Esophagus mucosa (tissue), 1 donor: ENCODE data around the gene FAM118A. TPM values are rescaled to one million over a fixed set of nuclear protein-coding genes. Genes with fewer than 3 reads are reported as not detected.
"Not testable (repeated sequence)": the region's sequence is repeated elsewhere in the genome, so short reads cannot be mapped to it uniquely, and the experiment has no call there.

Experiments used
- ATAC-seq: fragments of 200-7000 bp; cut with Tn5 transposase; one replicate; pipeline ENCODE4 v1.9.1; 2020
- total RNA-seq: library from RNA; stranded (reverse); gene quantifications from one replicate; pipeline ENCODE4 v1.2.4, GENCODE V29; 2023
- donor health status: DM: yes; HTN: yes; CAD: no.

The FAM118A gene
- total RNA-seq, 1 donor from 2014 or later = 9.1 TPM

DNA sequence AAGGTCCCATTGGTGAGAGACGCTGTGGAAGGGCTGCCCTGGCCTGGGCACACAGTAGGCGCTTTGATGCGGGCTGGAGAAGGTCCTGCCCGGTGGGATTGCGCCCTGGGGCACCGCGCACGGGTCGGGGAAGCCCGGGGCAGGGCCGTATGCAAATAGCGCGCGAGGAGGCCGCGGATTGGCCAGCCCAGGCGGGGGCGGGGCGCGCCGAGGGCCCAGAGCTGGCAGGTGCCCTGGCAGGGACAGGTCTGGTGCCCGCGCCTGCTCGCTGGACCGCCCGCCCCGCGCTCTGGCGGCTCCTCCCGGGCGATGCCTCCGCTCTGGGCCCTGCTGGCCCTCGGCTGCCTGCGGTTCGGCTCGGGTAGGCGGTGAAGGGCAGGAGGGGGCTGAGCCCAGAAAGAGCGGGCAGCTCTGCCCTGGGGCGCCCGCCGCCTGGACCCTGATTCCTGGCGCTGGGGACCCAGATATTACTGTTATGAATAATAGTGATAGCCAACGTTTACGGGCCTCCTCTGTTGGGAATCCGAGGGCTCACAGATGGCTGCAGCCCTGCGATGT lies 24.9 kb upstream of the FAM118A start, which contains the start of gene UPK3A:
Gene UPK3A (plus strand): TSS at position 245 of the 558 bp plus-strand sequence. CDS start 65 bp downstream, at position 310.
- ATAC-seq = peak; percentile 88

DNA sequence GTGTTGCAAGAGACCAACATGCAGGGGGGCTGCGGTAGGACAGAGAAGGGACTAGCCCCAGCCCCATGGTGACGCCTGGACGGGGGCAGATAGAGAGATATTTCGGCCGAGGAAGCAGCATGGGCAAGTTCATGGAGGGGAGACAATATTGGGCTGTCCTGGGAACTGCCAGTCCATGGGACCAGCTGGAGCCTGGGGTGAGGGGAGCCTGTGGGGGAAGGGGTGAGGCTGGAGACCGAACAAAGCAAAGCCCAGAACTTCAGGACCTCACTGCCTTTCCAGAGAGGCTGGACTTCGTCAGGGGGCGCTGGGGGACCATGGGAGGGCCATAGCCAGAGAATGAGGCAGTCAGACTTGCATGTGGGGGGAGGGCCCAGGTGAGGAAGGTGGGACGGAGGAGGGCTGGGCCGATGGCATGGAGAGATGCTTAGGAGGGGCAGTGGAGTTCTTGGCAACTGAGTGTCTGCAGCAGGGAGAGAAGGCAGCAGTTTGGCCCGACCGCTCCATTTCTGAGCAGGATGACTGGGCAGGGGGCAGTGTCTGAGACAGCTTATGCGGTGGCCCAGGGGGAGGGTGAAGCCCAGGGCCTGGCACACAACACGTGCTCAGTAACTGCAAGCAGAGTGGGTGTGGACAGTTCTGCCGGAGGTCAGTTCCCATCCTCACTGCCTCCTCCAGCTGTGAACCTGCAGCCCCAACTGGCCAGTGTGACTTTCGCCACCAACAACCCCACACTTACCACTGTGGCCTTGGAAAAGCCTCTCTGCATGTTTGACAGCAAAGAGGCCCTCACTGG lies 24.3 kb upstream of the FAM118A start:
- ATAC-seq = no peak

DNA sequence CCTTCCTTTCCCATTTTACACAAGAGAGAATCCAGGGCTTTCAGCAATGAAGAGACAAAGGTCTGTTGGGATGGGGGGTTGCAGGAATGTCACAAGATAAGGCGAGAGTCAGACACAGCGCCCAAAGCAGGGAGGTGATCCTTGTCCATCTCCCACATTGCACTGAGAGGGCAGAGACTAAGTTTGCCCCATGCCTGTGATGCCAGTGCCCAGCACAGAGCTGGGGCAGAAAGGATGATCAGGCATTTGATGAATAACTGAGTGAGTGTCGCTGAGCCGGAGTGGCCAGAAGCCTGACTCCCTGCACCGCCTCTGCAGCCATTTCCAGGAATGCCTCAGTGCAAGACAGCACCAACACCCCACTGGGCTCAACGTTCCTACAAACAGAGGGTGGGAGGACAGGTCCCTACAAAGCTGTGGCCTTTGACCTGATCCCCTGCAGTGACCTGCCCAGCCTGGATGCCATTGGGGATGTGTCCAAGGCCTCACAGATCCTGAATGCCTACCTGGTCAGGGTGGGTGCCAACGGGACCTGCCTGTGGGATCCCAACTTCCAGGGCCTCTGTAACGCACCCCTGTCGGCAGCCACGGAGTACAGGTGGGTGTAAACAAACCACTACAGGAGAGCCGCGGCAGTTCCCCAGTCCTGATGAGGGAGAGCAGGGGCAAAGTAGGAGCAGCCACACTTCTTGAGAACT lies 22.7 kb upstream of the FAM118A start:
- no peak for ATAC-seq

DNA sequence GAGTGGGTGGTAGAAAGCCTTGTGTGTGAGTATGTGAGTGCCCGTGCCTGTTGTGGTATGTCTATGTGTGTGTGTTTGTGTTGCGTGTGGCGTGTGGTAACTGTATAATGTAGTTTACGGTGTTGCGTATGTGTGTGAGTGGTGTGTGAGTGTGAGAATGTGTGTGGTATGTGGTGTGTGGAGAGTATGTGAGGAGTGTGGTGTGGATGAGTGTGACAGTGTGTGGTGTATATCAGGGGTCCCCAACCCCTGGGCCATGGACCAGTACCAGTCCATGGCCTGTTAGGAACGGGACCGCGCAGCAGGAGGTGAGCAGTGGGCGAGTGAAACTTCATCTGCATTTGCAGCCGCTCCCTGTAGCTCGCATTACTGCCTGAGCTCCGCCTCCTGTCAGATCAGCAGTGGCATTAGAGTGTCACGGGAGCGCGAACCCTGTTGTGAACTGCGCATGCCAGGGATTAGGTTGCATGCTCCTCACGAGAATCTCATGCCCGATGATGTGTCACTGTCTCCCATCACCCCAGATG lies 19.3 kb upstream of the FAM118A start:
- ATAC-seq = peak; percentile 54

DNA sequence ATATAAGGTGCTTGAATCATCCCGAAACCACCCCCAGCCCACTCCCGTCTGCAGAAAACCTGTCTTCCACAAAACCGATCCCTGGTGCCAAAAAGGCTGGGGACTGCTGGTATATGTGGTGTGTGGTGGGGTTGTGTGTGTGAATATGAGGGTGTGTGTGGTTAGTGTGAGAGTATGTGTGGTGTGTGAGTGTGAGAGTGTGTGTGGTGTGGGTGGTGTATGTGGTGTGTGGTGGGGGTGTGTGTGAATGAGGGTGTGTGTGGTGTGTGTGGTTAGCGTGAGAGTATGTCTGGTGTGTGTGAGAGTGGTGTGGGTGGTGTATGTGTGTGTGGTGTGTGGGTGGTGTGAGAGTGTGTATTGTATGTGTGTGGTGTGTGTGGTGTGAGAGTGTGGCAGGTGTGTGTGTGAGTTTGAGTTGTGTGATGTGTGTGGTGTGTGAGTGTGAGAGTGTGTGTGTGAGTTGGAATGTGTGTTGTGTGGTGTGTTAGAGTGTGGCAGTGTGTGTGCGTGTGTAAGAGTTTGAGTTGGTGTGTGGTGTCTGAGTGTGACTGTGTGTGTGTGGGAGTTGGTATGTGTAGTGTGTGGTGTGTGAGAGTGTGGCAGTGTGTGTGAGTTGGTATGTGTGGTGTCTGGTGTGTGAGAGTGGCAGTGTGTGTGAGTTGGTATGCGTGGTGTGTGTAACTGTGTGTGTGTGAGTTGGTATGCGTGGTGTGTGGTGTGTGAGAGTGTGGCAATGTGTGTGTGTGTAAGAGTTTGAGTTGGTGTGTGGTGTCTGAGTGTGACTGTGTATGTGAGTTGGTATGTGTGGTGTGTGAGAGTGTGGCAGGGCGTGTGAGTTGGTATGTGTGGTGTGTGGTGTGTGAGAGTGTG lies 18.4 kb upstream of the FAM118A start:
- ATAC-seq = peak; percentile 25

DNA sequence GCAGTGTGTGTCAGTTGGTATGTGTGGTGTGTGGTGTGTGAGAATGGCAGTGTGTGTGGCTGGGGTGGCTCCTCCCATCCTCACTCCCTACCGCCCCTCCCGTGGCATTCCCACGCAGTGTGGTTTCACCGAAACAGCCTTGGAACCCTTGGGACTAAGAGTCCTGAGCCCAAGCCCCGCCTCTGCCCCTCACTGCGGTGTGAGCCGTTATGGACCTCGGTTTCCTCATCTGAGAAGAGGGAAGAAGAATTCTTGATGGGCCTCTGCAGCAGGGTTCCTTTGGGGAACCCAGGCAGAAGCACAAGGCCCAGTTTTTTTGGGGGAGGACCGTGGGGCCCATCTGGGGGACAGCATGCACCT lies 17.8 kb upstream of the FAM118A start:
- no peak for ATAC-seq

DNA sequence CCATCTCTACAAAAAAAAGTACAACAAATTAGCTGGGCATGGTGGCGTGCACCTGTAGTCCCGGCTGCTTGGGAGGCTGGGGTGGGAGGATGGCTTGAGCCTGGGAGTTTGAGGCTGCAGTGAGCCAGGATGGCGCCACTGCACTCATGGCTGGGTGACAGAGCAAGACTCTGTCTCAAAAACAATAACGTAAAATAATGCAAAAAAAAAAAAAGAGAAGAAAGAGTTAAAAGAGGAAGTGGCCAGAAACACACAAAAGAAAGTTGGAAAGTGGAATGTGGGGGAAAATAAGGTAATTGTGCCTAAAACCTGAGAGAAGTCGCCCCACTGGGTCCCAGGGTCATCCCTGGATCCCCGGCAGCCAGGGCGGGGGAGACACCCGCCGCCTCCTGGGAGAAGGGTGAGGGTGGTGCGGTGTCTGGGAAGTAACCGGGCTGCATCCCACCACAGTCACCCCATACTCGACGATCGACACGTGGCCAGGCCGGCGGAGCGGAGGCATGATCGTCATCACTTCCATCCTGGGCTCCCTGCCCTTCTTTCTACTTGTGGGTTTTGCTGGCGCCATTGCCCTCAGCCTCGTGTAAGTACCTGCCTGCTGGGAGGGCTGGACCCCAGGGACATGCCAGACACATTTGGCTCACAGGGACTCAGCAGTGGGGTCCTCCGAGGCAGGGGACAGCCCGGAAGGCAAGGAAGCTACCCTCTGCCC lies 16.8 kb upstream of the FAM118A start:
- ATAC-seq = no peak

DNA sequence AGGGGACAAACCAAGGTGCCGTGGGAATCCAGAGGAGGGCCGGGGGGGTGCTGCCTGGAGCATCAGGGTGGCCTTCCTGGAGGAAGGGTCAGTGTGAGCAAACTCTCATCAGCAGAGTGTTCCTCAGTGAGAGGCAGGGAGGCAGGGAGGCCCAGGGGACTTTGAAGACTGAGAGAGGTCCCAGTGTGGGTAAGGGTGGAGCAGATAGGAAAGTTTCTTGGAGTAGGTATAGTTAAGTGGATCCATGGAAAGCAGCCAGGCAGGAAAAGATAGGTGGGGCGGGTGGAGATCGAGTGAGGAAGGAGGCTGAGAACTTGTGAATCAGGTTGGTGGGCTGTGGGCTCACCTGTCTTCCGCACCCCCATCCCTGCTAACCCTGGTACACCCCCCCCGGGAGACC lies 15.7 kb upstream of the FAM118A start:
- no peak for ATAC-seq

DNA sequence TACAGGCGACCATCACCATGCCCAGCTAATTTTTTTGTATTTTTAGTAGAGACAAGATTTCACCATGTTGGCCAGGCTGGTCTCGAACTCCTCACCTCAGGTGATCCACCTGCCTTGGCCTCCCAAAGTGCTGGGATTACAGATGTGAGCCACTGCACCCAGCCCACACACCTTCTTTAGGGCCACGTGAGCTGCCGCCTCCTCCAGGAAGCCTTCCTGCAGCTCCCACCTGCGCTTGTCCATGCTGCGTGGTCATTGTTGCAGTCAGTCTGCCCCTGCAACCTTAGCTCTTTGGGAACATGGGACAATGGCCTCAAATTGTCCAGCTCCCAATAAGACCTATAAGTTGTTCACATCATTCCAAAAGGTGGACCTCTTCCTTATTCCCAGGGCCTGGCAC lies 14.7 kb upstream of the FAM118A start:
- not testable (repeated sequence) for ATAC-seq

DNA sequence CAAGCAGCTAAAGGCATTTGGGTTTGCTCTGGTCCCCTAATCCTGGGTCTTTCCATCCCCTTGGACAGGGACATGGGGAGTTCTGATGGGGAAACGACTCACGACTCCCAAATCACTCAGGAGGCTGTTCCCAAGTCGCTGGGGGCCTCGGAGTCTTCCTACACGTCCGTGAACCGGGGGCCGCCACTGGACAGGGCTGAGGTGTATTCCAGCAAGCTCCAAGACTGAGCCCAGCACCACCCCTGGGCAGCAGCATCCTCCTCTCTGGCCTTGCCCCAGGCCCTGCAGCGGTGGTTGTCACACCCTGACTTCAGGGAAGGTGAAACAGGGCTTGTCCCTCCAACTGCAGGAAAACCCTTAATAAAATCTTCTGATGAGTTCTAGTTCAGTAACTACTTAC lies 14.2 kb upstream of the FAM118A start:
- no peak for ATAC-seq

DNA sequence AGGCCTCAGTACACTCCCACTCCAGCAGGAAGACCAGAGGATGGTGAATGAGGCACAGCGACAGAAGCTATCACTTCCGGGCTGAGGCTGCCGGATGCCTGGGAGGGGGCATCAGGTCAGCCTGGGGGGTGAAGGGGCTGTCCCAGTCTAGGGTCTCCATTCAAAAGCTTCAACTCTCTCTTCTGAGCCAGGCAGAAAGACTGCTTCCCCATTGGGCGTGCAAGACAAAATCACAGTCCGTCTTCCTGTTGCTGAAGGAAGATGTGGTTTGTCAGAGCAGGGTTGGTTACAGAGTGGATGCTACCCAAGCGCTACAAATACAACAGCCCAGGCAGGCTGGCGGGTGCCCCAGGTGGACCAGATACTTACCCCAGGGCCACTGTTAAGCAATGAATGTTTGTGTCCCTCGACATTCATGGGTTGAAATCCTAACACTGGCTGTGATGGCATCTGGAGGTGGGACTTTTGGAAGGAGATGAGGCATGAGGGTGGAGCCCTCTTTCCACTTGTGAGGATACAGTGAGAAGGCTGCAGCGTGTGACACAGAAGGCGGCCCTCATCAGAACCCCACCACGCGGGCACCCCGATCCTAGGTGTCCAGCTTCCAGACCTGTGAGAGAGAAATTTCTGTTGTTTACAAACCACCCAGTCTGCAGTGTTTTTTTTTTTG lies 13.0 kb upstream of the FAM118A start:
- ATAC-seq = peak; percentile 8

DNA sequence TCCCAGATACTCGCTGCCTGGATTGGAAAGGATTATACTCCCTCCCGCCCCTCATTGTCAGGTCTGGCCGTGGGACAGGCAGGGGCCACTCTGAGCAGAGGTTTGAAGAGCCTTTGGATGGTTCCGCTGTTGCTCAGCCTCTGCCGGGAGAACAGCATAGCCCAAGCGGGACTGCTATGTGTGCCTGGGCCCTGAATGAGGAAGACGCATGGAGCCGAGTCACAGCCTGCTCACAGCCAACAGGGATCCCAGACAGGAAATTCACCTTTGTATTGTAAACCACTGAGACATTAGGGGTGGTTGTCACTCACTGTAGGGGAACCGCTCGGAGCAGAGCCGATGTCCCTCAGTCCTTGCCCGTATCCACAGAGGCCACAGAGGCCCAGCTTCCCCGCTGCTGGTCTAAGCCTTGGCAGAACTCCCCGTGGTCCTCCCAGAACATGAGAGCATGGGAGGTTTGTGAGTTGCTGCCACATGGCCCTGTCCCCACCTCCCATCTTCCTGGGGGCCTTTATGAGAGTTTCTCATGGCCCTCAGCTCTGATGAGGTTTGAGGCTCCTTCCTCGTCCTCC lies 10.7 kb upstream of the FAM118A start:
- no peak for ATAC-seq

DNA sequence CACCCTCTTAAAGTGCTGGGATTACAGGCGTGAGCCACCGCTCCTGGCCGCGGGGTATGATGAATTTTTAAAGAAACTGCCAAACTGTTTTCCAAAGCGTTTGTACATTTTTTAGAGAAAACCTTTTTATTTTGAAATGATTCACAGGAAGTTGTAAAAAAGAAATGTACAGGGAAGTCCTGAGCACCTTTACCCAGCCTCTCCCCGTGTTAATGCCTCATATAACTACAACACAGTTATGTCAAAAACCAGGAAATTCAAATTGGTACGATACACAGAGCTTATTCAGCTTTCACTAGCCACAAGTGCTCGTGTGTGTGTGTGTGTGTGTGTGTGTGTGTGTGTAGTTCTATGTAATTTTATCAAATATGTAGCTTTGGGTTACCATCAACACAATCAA lies 7.0 kb upstream of the FAM118A start:
- no peak for ATAC-seq

DNA sequence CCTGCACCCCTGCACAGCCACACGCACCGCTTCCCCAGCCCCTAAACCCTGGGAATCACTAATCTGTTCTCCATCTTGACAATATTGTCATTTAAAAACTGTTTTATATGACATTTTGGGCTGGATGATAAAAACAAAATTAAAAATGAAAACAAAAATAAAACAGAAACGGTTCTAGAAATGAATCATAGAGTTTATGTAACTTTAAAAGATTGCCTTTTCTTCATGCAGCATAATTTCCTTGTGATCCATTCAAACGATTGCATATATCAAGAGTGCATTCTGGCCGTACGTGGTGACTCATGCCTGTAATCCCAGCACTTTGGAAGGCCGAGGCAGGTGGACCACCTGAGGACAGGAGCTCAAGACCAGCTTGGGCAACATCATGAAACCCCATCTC lies 6.6 kb upstream of the FAM118A start:
- ATAC-seq = no peak

DNA sequence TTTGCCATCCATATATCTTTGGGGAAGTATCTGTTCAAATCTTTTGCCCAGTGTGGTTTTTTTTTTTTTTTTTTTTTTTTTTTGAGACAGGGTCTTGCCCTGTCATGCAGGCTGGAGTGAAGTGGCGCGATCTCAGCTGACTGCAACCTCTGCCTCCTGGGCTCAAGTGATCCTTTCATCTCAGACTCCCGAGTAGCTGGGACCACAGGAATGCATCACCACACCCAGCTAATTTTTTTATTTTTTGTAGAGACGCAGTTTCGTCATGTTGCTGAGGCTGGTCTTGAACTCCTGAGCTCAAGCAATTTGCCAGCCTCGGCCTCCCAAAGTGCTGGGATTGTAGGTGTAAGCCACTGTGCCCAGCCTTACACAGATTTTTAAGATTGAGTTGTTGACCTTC lies 4.8 kb upstream of the FAM118A start:
- no peak for ATAC-seq

DNA sequence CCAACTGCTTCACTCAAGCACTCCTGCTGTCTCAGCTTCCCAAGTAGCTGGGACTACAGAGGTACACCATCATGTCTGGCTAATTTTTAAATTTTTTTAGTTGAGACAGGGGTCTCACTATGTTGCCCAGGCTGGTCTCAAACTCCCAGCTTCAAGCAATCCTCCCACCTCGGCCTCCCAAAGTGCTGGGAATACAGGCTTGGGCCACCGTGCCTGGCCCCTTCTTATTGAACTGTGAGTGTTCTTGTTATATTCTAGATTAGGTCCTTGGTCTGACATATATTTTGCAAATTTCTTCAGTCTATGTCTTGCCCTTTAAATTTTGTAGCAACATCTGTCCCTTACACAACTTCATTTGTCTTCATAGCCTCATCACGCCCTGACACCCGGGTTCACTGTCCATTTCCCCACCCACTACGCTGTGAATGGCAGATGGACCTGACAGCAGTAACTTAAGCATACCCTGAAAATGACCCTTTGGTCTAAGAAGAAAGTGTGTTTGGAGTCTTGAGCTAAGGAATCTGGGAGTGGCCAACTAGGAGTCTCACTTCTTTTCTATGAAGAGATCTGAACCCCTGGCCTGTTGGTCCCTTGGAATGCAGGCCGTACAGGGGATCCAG lies 4.2 kb upstream of the FAM118A start:
- ATAC-seq = no peak

DNA sequence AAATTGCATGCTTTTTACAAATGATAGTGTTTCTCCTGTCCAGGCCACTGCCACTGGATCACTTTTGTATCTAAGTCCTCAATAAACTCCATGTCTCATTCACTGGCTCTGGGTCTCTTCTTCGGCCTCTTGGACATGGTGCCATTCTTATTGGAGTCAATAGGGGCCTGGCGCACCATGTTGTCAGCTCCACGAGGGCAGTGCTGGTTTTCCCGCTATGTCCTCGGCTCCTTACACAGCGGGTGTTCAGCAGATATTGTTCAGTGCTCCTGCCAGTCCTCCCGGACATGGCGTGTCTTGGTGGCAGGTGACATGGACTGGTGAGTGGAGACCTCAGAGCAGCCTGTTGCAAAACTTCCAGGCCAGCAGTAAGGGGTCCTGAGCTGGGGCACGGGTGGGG lies 3.6 kb upstream of the FAM118A start:
- ATAC-seq = no peak

DNA sequence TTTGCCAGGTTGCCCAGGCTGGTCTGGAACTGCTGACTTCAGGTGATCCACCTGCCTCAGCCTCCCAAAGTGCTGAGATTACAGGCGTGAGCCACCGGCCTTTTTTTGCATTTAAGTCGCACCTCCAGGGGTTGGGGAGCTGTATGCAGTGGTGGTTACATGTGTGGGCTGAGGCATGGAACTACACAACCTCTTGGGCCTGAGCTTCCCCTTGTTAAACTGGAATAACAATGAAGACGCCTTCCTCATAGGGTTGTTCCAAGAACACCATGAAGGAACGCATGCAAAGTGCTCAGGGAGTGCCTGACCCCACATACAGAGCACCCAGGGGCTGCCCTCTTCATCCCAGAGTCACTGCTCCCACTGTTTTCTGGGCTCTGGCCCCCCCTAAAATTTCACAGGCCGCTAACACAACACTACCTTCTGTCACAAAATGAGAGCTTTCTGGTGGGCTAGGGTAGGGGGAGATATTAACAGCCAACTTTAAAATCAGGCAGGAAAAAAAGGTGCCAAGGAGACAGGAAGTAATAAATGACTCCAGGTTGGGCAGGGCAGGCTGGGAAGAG lies 1.3 kb upstream of the FAM118A start:
- no peak for ATAC-seq

DNA sequence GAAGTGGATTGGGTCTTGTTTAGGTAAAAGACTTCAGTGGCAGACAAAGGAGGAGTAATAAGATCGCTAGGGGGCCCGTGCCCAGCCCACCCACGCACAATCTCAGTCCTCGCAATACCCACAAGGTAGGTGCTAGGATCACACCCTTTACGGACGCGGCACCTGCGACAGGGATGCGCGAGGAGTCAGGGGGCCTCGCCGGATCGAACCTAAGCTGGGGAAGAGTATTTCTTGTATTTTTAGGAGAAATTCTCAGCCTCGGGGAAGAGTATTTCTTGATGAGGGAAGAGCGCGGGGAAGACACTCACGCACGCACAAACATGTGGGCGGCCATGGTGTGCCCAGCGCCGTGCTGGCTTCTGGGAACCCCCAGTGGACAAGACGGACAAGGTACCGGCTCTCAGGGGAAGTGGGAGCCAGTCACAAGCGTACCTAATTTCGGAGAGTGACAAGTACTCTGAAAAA lies 745 bp upstream of the FAM118A start:
- peak; percentile 5 for ATAC-seq
